ENCODE data around the gene U2SURP. TPM values are rescaled to one million over a fixed set of nuclear protein-coding genes. Genes with fewer than 3 reads are reported as not detected.

Gene U2SURP
- 100 to 1,000 TPM; 165 to 179 (median 172) TPM for total RNA-seq
- 182 TPM for total RNA-seq (2013)

DNA sequence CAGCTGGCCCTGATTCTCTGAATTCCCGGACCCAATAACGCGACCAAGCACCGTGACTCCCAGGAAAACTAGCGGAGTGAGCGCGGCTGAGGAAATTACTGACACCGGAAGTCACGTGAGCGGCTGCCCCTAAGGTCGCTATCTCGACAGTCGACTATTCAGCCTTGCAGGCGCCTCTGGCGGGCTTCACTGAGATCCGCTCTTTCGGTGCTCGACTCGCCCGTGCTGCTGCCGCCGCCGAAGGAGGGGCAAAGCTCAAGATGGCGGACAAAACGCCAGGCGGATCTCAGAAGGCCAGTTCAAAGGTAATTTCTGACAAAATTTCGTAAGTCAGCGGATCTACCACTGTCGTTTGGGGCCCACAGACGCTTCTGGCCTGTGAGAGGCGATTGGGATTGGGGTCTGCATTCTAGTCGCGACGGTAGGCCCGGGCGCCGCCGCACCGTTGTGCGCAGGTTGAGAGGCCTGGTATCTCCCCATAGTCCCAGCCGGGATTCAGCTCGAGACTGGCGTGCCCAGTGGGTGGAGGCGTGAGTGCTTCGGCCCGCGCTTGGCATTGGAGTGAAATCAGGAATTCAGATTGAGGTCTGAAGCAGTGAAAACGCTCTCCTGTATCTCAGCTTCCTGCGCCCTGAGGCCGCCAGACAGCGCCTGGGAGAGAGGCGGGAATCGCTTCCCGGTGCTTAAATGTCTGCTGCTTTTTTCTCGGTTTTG lies at the start of gene U2SURP:
U2SURP (plus strand) TSS at position 202 of the 714 bp plus-strand sequence; CDS start at position 261, 59 bp downstream.
- Histone ChIP-seq H3K27me3 (ENCODE audit: control insufficient read depth, insufficient read depth, low read length) (no peaks in the 10 kb centered on the region), H3K27ac (ENCODE audit: low read length) (peak within 1 kb of the TSS; percentile 90), H3K9me3 (ENCODE audit: control insufficient read depth, insufficient read depth, low read length) (no peaks in the 10 kb centered on the region), H3K4me3 (ENCODE audit: low read length) (peak within 1 kb of the TSS; percentile 80), H3K36me3 (ENCODE audit: control insufficient read depth, insufficient read depth, low read length) (no peaks in the 10 kb centered on the region), H3K4me1 (ENCODE audit: control insufficient read depth, insufficient read depth, low read length) (peaks cover 13% of the 10 kb centered on the region)
- intact Hi-C loops (cut with micrococcal nuclease): loop anchor here (1.0 to 5.0 kb wide), 3 partner anchors 424 to 971 kb away; partner anchors contain the start of genes ATR, DIPK2A and XRN1
- Mint-ChIP-seq H3K4me3 (peak within 1 kb of the TSS; percentile 99), H3K9me3 (no peaks in the 10 kb centered on the region), H3K4me1 (peaks cover 41 to 45% of the 10 kb centered on the region in 2 donors), H3K27ac (peak within 1 kb of the TSS; percentile 99 to 100), H3K27me3 (ENCODE audit: low read depth in 2 of 2) (peaks cover 3 to 7% of the 10 kb centered on the region in 2 donors), H3K36me3 (no peaks in the 10 kb centered on the region)
- TF ChIP-seq, protein P1, sequence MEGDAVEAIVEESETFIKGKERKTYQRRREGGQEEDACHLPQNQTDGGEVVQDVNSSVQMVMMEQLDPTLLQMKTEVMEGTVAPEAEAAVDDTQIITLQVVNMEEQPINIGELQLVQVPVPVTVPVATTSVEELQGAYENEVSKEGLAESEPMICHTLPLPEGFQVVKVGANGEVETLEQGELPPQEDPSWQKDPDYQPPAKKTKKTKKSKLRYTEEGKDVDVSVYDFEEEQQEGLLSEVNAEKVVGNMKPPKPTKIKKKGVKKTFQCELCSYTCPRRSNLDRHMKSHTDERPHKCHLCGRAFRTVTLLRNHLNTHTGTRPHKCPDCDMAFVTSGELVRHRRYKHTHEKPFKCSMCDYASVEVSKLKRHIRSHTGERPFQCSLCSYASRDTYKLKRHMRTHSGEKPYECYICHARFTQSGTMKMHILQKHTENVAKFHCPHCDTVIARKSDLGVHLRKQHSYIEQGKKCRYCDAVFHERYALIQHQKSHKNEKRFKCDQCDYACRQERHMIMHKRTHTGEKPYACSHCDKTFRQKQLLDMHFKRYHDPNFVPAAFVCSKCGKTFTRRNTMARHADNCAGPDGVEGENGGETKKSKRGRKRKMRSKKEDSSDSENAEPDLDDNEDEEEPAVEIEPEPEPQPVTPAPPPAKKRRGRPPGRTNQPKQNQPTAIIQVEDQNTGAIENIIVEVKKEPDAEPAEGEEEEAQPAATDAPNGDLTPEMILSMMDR (IDR thresholded peaks at IDR 0.05): no peak
- WGBS (ENCODE audit: insufficient coverage): under 1% methylated on average over 55 of the region's 55 CpGs
- ATAC-seq (peak; percentile 94 to 99 (median 97)), DNase-seq (peak; percentile 84 to 96)

DNA sequence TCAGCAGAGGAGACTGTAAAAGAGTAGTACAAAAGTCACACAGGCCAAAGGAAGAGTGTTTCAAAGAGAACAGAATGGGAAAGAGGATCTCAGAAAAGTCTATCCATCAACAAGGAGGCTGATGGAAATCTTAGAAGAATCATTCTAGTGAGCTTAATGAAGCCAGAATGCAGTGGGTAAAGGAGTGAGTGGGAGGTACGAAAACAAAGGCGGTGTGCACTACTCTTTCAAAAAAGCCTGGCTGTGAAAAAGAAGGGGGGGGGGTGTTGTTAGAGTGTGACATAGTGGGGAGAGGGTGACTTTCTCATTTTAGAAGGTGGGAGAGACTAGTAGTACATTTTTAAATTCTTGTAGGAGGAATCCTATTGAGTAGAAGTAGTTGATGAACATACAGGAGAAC lies 49.6 kb upstream of the U2SURP start:
- no peak overlapping the region for H3K27ac ChIP-seq (ENCODE audit: low read length)
- no peaks in the 10 kb centered on the region for H3K36me3 Mint-ChIP-seq
- peaks cover 26 to 76% of the 10 kb centered on the region in 2 donors for H3K27me3 Mint-ChIP-seq (ENCODE audit: low read depth in 2 of 2)
- no peak for ATAC-seq
- no peak overlapping the region for H3K4me3 Mint-ChIP-seq
- no peaks in the 10 kb centered on the region for H3K9me3 Mint-ChIP-seq
- H3K27ac Mint-ChIP-seq: no peak overlapping the region
- peaks cover 5% of the 10 kb centered on the region for H3K4me1 ChIP-seq (ENCODE audit: control insufficient read depth, insufficient read depth, low read length)
- no peak overlapping the region for H3K4me3 ChIP-seq (ENCODE audit: low read length)
- H3K4me1 Mint-ChIP-seq: peaks cover 5% of the 10 kb centered on the region in 2 donors
- WGBS (ENCODE audit: insufficient coverage): 88% methylated on average over 2 of the region's 2 CpGs
- H3K27me3 ChIP-seq (ENCODE audit: control insufficient read depth, insufficient read depth, low read length): peaks cover 19% of the 10 kb centered on the region
- H3K36me3 ChIP-seq (ENCODE audit: control insufficient read depth, insufficient read depth, low read length): no peaks in the 10 kb centered on the region
- DNase-seq: no peak
- H3K9me3 ChIP-seq (ENCODE audit: control insufficient read depth, insufficient read depth, low read length): no peaks in the 10 kb centered on the region
- intact Hi-C loops (cut with micrococcal nuclease): no loop called here
- TF ChIP-seq, protein P1 (IDR thresholded peaks at IDR 0.05): no peak

DNA sequence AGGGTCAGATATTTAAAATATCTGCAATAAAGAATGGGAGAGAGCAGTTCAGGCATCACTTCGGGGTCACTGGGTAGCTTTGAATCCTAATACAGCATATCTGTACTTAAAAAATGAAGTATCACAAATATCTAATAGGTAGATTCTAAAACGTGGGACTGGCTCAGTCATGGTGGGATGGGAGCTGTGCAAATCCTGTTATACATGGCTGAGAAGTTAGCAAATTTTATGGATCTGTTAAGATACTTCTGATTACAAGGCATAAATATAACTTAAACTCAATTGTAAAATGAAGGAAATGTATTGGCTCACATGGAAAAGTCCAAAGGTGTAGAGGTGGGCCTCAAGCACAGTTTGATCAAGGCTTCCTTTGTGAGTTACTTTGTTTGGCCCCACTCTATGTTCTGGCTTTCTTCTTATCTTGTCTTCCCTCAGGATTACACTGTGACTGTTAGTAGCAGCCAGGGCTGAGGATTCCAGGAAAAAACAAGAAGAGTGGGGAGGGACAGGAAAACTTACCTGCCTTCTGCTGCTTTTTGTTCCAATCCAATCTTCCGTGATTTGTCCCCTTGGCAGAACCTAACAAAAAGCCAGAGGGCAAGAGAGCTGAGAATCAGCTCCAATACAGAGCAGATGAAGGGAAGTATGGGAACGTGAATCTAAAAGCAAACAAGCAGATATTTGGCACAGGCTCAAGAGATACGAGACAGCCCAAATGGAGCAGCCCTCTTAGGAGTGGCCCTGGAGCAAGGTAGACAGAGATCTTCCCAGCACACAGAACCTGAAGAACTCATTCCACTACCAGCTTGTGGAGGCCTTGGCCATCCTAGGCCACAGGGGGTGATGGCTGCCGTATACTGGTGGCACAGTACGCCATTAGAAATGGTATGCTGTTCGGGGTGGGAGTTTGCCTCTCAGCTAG lies 48.8 kb upstream of the U2SURP start:
- DNase-seq (no peak), ATAC-seq (no peak)
- Histone ChIP-seq H3K27ac (ENCODE audit: low read length) (no peak overlapping the region), H3K9me3 (ENCODE audit: control insufficient read depth, insufficient read depth, low read length) (no peaks in the 10 kb centered on the region), H3K27me3 (ENCODE audit: control insufficient read depth, insufficient read depth, low read length) (peaks cover 16% of the 10 kb centered on the region), H3K4me1 (ENCODE audit: control insufficient read depth, insufficient read depth, low read length) (no peaks in the 10 kb centered on the region), H3K4me3 (ENCODE audit: low read length) (no peak overlapping the region), H3K36me3 (ENCODE audit: control insufficient read depth, insufficient read depth, low read length) (no peaks in the 10 kb centered on the region)
- Mint-ChIP-seq H3K27ac (no peak overlapping the region), H3K4me1 (no peaks in the 10 kb centered on the region), H3K27me3 (ENCODE audit: low read depth in 2 of 2) (peaks cover 27 to 76% of the 10 kb centered on the region in 2 donors), H3K9me3 (no peaks in the 10 kb centered on the region), H3K36me3 (no peaks in the 10 kb centered on the region), H3K4me3 (no peak overlapping the region)
- TF ChIP-seq, protein P1 (IDR thresholded peaks at IDR 0.05): no peak
- intact Hi-C loops (cut with micrococcal nuclease): no loop called here
- WGBS (ENCODE audit: insufficient coverage): 92% methylated on average over 5 of the region's 8 CpGs
